Fibroblast of peridontal ligament (primary cell): ENCODE results near the gene PLEKHA4.
A peak's percentile ranks its signal among the peaks of the same experiment; 100 is the strongest.
"Not testable (repeated sequence)": the region's sequence is repeated elsewhere in the genome, so short reads cannot be mapped to it uniquely, and the experiment has no call there.

Experiments
- DNase-seq: peaks from one replicate; pipeline ENCODE4 v3.0.0-alpha.2; 2010; ENCODE audit errors: extremely low read depth

The PLEKHA4 gene

GRCh38 chr19:48799358-48800300 lies 68.8 kb downstream of the PLEKHA4 start:
- no peak for DNase-seq

GRCh38 chr19:48798937-48799336 lies 69.5 kb downstream of the PLEKHA4 start:
- no peak for DNase-seq

DNA sequence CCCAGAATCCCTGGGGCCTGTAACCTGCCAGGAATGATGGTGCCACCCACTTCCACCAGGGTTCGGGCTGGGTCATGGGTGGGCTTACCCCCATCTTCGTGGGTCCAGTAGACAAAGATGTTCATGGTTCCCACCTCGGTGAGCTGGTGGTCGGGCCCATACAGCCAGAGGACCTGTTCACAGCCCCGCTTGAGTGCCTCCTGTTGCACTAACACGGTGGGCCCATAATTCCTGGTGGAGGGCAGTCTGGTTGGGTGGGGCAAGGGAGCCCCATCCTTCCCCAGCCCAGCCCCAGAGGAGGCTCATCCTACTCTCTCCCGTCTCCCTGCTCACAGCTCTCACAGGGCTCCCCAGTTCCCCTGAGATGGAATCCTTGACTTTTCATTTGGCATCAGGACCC lies 71.3 kb downstream of the PLEKHA4 start:
- DNase-seq = no peak

- no peak for DNase-seq
These were observed 71.9 kb downstream of the PLEKHA4 start for GRCh38 chr19:48796298-48797083.

GRCh38 chr19:48795685-48796070 lies 72.7 kb downstream of the PLEKHA4 start:
- DNase-seq = no peak

DNA sequence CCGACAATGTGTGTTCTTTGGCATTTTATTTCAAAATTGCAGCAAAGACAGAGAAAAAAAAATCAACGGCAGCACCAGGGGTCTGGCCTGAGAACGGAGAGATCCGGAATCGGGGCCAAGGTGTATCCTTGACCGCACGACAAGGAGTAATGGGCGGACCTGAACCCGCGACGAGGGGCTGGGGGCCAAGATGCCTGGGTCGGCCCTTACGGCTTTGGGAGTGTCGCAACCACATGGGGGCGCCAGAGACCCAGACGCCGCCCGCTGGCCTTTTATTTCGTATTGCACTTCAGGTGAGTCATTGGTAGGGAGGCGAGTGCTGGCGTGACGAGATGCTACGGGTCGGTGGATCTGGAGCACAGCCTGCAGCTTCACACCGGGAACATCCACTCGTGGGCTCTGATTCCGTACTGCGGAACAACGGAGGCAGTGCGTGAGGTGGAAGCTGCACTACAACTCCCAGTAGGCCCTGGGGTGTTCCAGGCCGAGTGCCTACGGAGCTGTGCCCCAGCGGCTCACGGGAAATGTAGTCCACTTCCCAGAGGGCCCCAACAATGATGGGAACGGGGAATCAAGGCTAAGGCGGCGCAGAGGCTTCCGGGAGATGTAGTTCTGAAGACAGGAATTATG lies 73.2 kb downstream of the PLEKHA4 start:
- DNase-seq = peak; percentile 93

DNA sequence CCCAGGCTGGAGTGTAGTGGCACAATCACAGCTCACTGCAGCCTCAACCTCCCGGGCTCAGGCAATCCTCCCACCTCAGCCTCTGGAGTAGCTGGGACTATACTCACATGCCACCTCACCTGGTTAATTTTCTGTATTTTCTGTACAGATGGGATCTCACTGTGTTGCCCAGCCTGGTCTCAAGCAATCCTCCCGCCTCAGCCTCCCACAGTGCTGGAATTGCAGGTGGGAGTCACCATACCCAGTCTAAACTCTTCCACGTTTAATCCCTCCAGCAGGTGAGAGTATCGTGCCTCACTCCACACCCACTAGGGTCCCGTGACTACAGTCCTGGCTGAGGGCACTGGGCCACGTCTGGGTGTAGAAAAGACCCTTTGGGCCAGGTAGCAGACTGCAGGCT lies 74.1 kb downstream of the PLEKHA4 start:
- DNase-seq = no peak

DNA sequence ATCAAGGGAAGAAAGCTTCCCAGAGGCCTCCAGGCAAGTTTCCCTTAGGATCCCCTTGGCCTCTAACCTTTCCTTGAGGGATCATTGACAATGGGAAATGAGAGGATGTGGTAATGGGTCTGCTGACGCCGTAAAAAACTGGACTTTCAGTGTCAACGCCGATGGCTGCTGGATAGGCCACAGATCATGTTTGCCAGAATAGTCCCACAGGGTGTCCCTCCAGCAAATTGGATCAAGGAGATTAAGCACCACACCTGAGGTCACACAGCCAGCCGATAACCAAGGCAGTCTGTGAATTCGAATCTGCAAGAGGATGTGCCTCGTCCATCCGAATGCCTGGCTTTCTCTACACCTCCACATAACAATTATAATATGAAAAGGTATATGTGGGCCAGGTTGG lies 75.1 kb downstream of the PLEKHA4 start:
- no peak for DNase-seq

- not testable (repeated sequence) for DNase-seq
These were observed 81.1 kb downstream of the PLEKHA4 start for GRCh38 chr19:48787331-48787730.
